HG03108 (cell line): Measurements from ENCODE around the gene LAMA3.

ENCODE experiments used
- ATAC-seq: cut with Tn5 transposase; IDR thresholded peaks from one replicate; pipeline ENCODE4 v1.9.1; 2021; ENCODE audit warnings: moderate library complexity; ENCODE audit not compliant: unreplicated experiment

Gene LAMA3

GRCh38 chr18:23983112-23983511 lies 293.9 kb downstream of the LAMA3 start:
- ATAC-seq, result no peak

DNA sequence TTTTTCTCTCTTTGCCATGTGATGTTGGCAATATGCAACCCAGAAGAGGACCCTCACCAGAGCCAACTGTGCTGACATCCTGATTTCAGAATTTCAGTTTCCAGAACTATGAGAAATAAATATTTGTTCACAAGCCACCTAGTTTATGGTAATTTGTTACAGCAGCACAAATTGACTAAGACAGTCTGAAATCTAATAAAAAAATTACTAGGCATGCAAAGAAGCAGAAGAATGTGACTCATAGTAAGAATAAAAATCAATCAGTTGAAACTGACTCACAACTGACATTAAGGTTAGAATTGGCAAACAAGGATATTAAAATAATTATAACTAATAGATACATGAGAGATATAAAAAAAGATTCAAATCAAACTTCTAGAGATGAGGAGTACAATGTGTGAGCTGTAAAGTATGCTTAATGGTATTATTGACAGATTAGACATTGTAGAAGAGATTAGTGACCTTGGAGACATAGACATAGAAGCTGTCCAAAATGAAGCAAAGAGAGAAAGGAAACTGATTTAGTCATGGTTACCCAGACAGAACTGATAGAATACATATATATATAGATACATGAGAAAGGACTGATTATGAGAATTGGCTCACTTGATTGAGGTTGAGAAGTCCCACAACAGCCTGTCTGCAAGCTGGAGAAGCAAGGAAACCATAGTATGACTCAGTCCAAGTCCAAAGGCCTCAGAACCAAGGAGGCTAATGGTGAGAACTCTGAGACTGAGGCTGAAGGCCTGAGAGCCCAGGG lies 297.5 kb downstream of the LAMA3 start:
- ATAC-seq, result no peak

DNA sequence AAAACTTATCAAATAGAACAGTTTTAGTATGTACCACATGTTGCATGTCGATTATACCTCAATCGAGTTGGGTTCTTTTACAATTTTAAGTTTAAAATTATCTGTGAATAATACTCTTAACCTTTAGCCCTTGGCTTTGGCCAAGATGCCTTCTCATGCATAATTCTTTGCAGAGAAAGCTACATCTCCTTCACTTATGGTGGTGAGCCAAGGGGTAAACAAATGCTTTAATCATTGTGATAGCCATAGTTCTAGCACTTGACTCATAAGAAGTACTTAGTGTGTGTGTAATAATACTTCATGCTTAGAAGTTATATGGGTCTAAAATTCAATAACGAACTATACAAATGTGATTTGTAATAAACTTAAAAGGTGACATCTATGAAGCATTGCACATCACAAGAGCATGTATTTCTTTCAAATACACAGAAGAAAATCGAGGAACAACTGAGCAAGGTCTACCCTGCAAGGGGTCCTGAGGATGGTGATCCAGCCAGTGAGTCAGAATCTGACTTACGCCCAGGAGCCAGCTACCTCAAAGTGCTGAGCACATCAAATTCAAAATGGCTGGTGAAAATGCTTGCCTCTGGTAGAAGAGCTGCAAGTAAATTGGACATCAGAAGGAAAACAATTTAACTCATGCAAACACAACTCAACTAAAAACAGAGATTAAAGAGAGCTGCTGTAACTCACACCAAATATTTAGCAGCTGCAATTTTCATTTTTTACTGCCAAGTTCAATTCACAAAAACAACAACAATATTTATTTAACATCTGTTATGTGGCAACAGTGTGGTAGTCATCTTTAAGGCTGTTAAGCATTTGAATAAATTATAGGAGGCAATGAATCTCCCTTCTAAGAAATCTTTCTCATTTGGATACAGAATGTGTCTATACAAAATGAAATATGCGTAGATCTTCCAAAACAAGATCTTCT lies 301.5 kb downstream of the LAMA3 start:
- no peak for ATAC-seq

- ATAC-seq, result no peak
Measured at GRCh38 chr18:23992089-23992940, 303.1 kb downstream of the LAMA3 start.

DNA sequence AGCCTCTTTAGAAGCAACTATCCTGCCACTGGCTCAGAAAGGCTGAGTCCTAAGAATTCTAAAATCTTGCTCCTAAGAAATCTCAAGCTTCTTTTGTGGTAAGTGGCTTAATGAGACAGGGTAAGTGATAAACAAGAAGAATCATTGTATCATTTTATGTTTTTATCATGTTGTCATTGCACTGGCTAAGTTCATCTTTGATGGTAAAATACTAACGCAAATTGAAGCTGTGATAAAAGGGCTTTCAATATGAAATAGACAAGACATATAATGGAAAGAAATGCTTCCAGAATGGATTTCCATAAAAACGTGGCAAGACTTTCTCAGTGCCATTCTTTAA lies 303.7 kb downstream of the LAMA3 start:
- ATAC-seq, result no peak

GRCh38 chr18:23994361-23994902 lies 305.2 kb downstream of the LAMA3 start:
- no peak for ATAC-seq

GRCh38 chr18:23995180-23995579 lies 305.9 kb downstream of the LAMA3 start:
- ATAC-seq, result no peak

DNA sequence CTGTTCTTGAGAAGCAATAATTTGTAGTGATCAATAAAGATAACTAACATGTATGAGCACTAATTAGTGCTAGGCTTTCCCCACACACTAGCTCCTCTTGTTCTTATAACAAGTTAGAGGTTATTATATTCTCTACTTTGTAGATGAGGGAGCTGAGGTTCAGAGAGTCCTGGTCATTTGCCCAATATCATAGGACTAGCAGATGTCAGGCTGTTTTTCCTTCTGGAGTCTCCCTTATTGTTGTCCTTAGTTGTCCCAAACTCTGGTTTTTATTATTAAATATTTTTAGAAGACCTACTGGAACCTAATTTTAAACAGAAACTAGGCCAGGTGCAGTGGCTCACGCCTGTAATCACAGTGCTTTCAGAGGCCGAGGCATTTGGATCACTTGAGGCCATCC lies 308.8 kb downstream of the LAMA3 start:
- ATAC-seq, result no peak

- no peak for ATAC-seq
Measured at GRCh38 chr18:23998820-23999219, 309.6 kb downstream of the LAMA3 start.

- ATAC-seq, result no peak
Measured at GRCh38 chr18:24000613-24001490, 311.6 kb downstream of the LAMA3 start.

- no peak for ATAC-seq
Measured at GRCh38 chr18:24002479-24002878, 313.2 kb downstream of the LAMA3 start.

DNA sequence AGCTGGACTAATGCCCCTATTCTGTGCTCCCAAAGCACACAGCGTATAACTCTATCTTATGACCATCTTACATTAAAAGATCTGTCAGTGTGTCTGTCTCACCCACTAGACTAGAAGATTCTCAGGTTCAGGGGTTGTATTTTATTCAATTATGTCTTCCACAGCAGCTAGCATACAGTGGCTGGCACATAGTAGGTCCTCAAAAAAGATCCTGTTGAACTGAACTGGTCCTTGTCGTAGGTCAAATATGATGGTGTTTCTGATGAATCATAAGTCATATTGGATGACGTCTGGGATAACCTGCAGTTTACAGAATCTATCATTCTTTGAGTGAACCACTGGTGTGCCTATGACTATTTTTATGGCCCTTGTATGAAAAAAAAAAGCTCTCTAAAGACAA lies 314.0 kb downstream of the LAMA3 start:
- no peak for ATAC-seq

DNA sequence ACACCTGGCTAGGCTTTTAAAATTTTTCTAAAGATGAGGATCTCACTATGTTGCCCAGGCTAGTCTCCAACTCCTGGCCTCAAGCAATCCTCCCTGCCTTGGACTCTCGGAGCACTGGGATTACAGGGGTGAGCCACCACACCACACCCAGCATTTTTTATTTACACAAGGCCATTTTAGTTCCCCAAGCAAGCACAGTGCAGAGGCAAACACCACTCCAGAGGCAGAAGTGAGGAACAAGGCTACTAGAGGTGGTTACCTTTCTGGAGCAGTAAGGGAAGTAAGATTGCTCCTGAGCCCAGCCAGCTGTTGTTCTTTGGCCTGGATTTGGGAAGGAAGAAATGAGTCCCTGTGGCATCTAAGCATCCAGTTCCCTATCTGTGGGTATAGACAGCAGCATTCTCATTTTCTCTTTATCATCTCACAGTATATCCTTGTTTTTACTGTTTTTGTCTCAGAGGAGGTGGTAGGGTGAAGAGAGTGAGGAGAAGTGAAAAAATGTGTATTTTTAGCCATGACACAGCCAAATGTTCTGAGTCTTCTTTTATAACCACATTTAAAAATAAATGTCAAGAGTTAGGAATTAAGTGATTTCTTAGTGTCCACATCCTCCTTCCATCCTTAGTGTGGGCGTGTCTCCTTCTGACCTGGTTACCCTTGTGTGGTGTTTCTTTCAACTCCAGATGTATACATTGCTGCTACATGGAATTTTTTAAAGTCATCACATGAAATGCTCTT lies 314.8 kb downstream of the LAMA3 start:
- no peak for ATAC-seq
